Activated gamma-delta T cell treated with anti-CD3 and anti-CD28 coated beads, Interleukin-2, amount 50 U/mL, for 16 hours (primary cell): ENCODE data around the gene STK24.
A peak's percentile ranks its signal among the peaks of the same experiment; 100 is the strongest.

Source experiments
- DNase-seq: peaks from one replicate; pipeline ENCODE4 v3.0.0-alpha.2; 2020; ENCODE audit warnings: low read depth

STK24 gene

DNA sequence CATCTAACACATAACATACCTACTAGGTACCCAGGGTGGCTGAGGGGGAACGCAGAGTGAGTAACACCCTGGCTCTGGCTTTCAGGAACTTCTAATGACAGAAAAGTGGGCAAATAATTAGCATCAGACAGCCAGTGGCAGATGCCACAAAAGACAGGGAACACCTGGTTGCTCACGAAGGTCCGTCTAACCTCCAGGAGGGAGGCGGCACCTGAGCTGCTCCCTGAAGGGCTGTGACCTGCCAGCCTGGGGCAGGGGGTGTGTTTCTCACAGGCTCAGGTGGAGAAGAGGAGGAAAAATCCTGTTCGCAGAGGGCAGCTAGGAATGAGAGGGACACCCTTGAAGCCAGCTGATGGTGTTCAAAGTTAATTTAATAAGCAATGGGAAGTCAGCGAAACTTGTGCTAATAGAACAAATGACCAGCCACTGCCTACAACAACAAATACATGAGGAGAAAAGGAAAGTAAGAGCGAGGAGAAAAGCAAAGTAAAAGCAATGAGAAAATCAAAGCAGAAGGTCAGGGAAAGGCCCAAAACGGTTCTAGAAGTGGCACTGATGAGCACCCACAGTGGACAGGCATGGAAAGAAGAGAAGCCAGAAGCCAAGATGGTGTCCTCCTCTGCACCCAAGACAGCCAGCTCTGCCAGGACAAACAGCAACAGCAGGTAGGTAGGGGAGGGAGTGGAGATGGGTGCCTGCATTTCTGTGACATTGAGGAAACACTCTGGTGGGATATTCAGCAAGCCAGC lies 87.3 kb downstream of the STK24 start:
- no peak for DNase-seq

DNA sequence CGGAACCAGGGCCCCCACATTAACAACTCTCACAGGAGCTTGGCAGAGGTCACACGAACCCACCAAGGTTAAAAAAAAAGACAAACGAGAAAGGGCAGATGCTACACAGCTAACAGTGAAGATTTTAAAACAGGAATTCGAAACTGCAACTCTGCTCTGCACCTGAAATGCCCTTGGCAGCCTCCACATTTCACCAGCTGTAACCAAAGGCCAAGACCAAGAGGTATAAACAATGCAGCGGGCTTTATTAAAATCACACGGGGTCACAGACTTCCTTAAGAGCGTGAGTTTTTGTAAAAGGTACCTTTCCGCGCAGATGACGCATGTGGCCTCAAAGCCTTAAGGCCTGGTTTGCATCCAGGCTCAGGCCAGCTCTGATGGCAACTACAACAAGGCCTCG lies 88.2 kb downstream of the STK24 start:
- DNase-seq, result no peak

GRCh38 chr13:98487522-98487921 lies 89.4 kb downstream of the STK24 start:
- no peak for DNase-seq

DNA sequence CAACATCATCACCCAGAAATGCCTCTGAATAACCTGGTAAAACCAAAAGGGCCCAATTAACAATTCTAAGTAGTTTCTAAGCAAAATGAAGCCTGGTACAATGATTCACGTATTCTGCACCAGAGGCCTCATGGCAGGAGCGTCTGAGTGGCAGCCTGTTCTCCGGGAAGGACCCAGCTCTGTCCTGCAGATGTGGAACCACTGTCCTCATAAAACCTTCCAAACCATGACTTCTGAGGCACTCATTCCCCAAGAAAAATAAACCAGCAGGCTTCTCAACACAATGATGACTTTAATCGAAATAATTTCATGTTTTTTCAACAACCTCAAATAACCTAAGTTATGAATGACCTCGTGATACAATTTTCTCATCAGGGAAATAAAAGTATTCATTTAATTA lies 89.9 kb downstream of the STK24 start:
- no peak for DNase-seq

- DNase-seq, result no peak
These were observed 90.5 kb downstream of the STK24 start for GRCh38 chr13:98486412-98486811.

DNA sequence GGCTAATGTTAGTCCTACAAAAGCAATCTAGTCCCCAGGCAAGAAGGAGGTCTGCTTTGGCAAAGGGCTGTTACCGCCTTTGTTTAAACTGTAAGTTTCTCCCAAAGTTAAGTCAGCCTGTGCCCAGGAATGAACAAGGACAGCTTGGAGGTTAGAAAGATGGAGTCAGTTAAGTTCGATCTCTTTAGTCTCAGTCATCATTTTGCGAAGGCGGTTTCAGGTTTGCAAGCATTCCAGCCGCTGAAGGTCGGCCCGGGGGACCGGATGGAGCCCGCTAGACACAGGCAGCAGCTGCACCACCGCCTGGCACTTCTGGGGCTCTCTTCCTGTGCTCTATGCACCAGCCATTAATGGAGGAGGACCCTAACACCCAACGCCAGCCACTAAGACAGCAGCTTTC lies 91.3 kb downstream of the STK24 start:
- no peak for DNase-seq

DNA sequence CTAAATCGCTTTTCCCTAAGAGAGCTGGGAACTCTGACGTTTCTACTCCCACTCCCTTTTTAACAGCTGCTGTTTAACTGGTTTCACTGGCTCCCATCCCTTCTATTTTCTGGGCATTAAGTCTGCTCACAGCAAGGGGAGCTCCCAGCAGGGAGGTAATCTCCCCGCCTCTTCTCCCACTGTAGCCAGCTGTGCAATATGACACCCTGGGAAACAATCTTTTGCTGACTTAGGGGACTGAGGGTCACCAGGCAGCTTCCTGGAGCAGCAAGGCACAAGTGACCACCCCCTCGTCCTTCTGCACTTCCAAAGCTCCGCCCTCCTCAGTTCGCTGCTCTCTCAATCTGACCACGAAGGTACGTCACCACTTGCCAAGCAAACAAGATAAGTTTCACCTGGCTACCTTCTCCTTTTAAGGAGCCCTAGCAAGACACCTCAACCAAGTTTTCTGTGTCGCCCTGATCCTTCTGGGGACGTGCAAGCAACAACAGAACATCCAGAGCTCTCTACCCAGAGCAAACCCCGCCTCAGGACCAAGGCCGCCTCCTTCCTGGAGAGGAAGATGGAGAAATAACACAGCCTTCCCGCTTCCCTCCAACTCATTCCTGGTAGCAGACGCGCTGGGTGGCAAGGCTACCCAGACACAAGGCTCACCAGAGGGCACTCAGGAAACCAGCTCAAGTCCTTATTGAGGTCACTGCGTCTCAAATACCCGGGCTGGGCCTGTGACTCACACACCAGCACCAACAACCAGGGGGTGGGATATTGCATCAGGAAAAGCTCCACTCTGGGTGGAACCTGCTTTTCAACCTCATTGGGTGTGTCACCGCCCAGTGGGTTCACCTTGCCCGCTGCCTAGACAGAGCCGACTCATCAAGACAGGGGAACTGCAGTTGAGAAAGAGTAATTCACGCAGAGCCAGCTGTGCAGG lies 92.4 kb downstream of the STK24 start:
- DNase-seq, result peak; percentile 53

DNA sequence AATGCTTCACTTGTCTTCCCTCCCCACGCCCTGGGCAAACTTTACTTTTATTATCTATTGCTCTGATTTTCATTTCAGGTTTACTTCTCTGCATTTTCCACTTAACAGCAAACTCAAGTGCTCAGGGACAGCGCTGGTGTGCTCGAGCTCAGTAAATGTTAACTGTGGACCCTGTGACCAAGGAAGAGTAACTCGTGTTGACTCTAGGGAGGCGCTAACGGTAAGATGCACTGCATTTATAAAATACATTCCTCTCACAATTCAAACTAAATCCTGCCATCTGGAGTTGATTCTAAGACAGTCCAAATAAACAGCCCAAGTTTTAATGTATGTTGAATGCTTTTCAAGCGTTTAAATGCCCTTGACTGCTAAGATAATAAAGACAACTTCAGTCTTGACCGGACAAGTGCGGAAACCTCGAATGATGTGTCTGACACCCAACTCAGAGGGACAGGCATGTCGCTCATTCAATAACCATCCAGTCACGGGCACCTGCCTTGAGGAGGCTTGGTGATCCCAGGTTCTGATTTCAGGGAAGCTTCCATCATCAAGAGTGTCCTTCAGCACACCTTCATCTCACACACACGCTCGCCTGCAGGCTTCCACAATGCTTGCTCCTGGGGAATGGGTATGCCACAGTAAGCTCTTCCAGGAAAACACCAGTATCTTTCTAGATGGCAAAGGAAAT lies 93.2 kb downstream of the STK24 start:
- DNase-seq, result no peak

DNA sequence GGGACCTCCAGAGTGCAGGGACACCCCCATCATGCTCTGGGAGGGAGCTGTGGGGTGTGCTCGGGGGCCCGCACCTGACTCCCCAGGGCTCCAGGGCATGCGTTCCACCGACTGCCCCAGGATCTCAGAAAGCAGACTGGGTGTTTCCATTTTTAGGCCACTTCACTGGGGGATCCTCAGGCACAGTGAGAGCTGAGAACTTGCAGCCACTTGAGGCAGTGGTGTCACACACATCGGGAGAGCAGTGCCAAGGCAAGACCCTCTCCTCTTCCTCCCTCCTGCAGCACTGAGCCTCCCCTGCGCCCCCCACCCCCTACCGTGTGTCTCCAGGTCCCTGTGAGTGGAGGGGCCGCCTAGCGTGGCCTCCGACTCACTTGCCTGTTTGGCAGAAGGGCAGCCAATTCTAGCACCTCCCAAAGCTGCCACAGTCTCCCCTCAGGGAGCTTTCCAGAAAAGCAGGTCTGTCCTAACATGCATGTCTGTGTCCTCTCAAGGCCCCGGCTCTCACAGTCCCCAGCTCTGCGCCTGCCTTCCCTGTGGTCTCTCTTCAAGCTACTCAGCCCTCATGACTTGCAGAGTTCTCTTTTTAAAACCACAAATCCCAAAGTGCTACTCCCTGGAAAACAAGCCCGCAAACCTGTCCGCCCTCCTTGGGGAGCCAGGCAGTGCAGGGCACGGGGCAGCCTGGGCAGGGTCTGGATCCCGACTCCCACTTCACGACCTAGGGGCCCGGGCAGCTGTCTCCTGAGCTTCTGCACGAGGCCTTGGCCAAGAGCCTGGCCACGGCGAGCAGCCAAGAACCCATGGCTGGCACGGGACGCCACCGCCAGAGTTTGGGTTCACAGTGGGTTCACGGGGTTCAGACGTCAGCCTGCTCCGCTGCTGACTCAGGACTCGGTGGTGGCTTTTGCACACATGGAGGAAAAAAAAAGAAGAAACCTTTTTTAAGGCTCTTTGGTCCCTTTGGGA lies 94.1 kb downstream of the STK24 start:
- no peak for DNase-seq

DNA sequence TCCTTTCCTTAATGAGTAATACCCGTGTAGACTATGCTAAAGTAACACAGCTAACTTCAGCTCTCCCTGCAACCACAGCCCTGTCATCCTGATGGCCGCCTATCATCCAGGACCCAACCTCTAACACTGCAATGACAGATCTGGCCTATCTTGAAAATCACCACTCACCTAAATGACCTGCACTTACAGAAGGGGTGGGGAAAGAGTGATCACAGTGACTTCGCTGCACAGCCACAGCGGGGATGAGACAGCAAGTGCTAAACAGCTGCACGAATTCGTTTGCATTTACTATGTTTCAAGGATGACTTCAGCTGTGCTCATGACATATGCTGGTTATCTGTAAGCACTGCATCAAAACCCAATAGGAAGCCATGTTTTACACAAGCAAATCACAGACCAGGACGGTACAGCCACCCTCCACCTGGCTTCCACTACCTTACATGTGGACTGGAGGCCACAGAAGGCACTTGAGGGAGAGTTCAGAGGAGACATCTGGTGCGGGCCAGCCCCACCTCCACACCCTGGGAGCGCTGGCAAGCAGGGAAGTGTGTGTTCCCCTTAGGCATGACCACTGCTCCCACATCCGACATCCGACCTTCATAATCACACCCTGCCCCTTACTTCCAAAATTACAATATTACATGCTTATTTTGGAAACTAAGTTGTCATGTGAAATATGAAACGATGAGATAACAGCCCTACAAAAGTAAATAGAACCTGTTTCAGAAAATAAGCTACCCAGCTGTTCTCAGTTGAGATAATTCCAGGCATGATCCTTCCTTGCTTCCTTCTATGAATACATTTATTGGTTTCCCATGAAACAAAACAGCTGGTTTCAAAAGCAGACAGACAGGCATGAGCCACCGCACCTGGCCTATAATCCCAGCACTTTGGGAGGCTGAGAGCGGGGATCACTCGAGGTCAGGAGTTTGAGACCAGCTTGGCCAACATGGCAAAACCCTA lies 95.7 kb downstream of the STK24 start:
- no peak for DNase-seq

DNA sequence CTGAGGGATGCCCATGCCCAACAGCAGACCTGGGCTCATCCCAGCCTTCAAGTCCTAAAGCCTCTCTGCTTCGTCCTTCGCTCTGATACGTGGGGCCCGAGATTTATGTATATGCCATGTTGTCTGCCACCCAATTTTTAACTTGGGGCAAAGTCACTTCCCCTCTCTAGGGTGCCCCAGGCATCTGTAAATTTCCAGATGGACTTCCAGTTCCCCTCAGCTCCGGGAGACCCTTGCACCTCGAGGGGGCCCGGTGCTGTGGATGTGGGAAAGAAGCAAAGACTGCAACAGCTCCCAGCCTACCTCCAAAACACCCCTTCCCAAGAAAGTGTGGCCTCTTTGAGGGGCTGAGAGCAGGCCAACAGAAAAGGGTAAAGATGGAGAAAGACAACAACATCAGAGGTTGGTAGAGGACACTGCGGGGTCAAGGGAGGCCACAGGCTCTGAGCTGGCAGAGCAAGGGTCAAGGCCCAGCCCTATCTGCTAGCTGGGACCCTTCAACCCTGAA lies 97.4 kb downstream of the STK24 start:
- DNase-seq, result no peak

DNA sequence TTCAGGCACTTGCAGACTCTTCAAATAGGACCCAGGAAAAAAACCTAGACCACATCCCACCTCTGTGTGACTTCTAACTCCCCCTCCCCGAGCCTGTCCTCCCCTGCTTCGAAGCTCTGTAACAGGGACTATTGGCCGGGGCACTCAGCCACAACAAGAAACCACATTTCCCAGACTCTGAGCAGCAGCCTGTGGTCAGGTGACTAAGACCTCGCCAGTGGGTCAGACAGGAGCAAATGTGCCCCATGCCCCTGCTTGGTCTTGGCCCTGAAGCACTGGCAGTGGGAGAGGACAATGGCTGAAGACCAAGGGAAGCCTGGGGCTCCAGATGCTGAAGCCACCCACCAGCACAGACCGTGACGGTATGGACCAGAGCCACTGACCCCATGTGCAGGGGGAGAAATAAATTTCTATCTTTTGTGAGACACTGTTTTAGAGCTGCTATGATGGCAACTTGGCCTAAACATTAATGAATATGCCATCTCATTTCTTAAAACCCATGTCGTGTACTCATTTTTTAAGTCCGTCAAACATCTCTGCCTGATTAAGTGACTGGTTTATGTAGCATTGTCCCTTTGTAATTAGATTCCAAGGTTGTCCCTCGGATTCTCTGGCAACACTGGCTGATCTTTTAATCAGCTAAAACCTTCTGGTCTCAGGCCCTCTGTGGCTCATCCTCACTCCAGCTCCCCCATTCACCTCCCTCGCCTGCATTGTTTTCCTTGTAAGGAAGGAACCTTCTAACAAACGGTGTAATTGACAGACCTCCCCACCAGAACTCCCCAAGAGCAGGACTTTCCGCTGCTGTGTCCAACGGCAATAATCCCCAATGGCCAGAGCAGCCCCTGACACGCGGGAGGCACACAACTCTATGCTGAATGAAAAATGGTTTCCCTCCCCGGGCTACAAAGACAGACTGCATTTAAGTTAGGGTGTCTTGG lies 98.4 kb downstream of the STK24 start:
- DNase-seq, result no peak

GRCh38 chr13:98476538-98476966 lies 100.4 kb downstream of the STK24 start:
- DNase-seq, result peak; percentile 81

DNA sequence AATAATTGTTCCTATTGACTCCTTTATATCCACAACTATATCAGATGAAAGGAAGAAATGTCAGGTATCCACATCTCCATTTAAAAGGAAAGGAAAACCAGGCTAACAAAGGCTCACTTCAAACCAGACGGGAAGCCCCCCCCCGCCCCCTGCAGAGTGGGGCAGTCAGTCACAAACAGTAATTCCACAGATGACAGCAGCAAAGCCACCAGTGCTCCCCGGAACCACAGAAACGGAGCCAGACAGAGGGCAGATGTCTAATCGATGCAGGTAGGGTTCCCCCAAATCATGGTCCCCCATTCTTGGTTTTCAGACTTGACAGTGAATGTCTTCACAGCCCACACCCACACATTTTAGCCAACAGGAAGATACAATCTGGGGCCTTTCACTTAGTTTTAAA lies 100.8 kb downstream of the STK24 start:
- peak; percentile 45 for DNase-seq

- no peak for DNase-seq
These were observed 101.4 kb downstream of the STK24 start for GRCh38 chr13:98475522-98475921.

- no peak for DNase-seq
These were observed 102.1 kb downstream of the STK24 start for GRCh38 chr13:98474761-98475160.

GRCh38 chr13:98474292-98474691 lies 102.6 kb downstream of the STK24 start:
- DNase-seq, result no peak

DNA sequence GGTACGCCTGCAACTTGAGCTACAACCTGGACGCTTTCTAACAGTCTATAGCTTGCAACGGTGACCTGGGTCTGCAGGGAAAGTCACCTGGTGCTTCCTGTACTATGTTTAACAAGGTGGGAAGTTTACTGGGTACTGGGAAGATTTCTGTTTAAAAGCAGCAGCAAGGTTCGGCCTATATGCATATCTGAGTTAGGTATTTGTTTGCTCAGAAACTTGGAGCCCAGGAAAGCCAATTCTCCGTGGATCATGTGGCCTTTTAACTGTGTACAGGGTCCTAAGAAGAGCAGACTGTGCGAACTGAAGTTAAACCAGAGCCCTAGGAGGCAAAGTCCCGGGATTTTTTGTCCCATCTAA lies 103.1 kb downstream of the STK24 start:
- no peak for DNase-seq
